ENCODE results near the gene BRD4.
A peak's percentile ranks its signal among the peaks of the same experiment; 100 is the strongest.

Gene BRD4

GRCh38 chr19:15288146-15288963 is 44.0 kb downstream of the BRD4 start:
- DNase-seq: no peak

- no peak for DNase-seq
Measured at GRCh38 chr19:15287496-15287895, 44.8 kb downstream of the BRD4 start.

GRCh38 chr19:15286688-15287365 is 45.5 kb downstream of the BRD4 start:
- DNase-seq: no peak

- DNase-seq: no peak
Measured at GRCh38 chr19:15285896-15286591, 46.3 kb downstream of the BRD4 start.

- DNase-seq: no peak
Measured at GRCh38 chr19:15284896-15285295, 47.4 kb downstream of the BRD4 start.

GRCh38 chr19:15284091-15284490 is 48.2 kb downstream of the BRD4 start:
- DNase-seq: no peak

GRCh38 chr19:15283141-15283883 is 49.0 kb downstream of the BRD4 start:
- DNase-seq: no peak

GRCh38 chr19:15282311-15282705 is 50.0 kb downstream of the BRD4 start:
- no peak for DNase-seq

GRCh38 chr19:15280915-15281683 is 51.2 kb downstream of the BRD4 start:
- DNase-seq: peak; percentile 36

- DNase-seq: no peak
Measured at GRCh38 chr19:15280048-15280725, 52.2 kb downstream of the BRD4 start.

GRCh38 chr19:15279326-15279904 is 52.9 kb downstream of the BRD4 start:
- DNase-seq: no peak

- no peak for DNase-seq
Measured at GRCh38 chr19:15276620-15277215, 55.6 kb downstream of the BRD4 start.

GRCh38 chr19:15274477-15274876 is 57.9 kb downstream of the BRD4 start:
- no peak for DNase-seq

- DNase-seq: no peak
Measured at GRCh38 chr19:15269806-15270205, 62.5 kb downstream of the BRD4 start.

GRCh38 chr19:15268928-15269253 is 63.4 kb downstream of the BRD4 start:
- no peak for DNase-seq

GRCh38 chr19:15268192-15268927 is 64.0 kb downstream of the BRD4 start:
- DNase-seq: no peak

GRCh38 chr19:15266683-15267082 is 65.7 kb downstream of the BRD4 start:
- DNase-seq: no peak

- DNase-seq: no peak
Measured at GRCh38 chr19:15265850-15266248, 66.5 kb downstream of the BRD4 start.

GRCh38 chr19:15265214-15265849 is 67.0 kb downstream of the BRD4 start:
- no peak for DNase-seq

- no peak for DNase-seq
Measured at GRCh38 chr19:15264933-15265206, 67.5 kb downstream of the BRD4 start.
